ENCODE measurements around the gene GOSR1. TPM values are rescaled to one million over a fixed set of nuclear protein-coding genes. Genes with fewer than 3 reads are reported as not detected.

GOSR1 gene
- total RNA-seq, 5 donors from 2014 or later (not counting 1 experiment from before 2014, with no cell fraction given) = 47.7 to 56.3 (median 49.6) TPM

DNA sequence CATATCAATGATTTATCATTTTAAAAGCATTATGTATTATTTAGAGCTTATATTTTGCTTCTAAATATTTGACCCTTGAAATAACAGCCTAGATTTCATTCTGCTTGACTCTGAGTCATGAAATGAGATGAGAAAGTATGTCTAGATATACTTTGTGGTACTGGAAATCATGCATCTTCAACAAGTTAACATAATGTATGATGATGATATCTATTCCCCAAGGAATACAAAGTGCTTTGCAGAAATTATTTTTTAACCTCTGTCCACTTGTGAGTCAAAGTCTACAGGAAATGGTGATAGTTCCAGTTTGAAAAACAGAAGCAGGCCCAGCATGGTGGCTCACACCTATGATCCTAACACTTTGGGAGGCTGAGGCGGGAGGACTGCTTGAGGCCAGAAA lies 36.1 kb downstream of the GOSR1 start:
- POLR2A ChIA-PET = no interaction called here
- ATAC-seq (replicated peaks in 1 of 4) = no peak
- Mint-ChIP-seq H3K27ac (no peak overlapping the region), H3K36me3 (peaks cover 30% of the 10 kb centered on the region), H3K4me1 (peaks cover 0 to 13% (median 6%) of the 10 kb centered on the region in 3 donors), H3K4me3 (no peak overlapping the region), H3K27me3 (no peaks in the 10 kb centered on the region), H3K9me3 (no peaks in the 10 kb centered on the region)
- CTCF ChIA-PET = interaction anchor here in 1 of 2 donors (0.6 kb wide), 1 partner anchor 234 kb away, joined by 3 read pairs; no protein-coding TSS in a partner anchor
- no peaks in the 10 kb centered on the region for H3K9me3 ChIP-seq
- H3K27ac ChIP-seq (ENCODE audit: low read length) = no peak overlapping the region
- no peak overlapping the region for H3K4me3 ChIP-seq (ENCODE audit: control insufficient read depth in 1 of 2, extremely low read depth in 1 of 2, low read length in 1 of 2)
- WGBS (ENCODE audit: insufficient coverage) = no CpG with 5 or more reads among the region's 1 CpG
- H3K27me3 ChIP-seq (replicated peaks in 1 of 2; ENCODE audit: control insufficient read depth in 2 of 2, extremely low read depth in 1 of 2, insufficient read depth in 2 of 2, low read length in 1 of 2) = no peaks in the 10 kb centered on the region
- H3K4me1 ChIP-seq (ENCODE audit: control insufficient read depth in 1 of 2, extremely low read depth in 1 of 2, insufficient read depth in 2 of 2, low read length in 2 of 2) = no peaks in the 10 kb centered on the region
- DNase-seq = no peak
- peaks cover 0 to 28% of the 10 kb centered on the region in 2 donors for H3K36me3 ChIP-seq (ENCODE audit: control insufficient read depth in 2 of 2, extremely low read depth in 1 of 2, insufficient read depth in 1 of 2, low read length in 1 of 2)

DNA sequence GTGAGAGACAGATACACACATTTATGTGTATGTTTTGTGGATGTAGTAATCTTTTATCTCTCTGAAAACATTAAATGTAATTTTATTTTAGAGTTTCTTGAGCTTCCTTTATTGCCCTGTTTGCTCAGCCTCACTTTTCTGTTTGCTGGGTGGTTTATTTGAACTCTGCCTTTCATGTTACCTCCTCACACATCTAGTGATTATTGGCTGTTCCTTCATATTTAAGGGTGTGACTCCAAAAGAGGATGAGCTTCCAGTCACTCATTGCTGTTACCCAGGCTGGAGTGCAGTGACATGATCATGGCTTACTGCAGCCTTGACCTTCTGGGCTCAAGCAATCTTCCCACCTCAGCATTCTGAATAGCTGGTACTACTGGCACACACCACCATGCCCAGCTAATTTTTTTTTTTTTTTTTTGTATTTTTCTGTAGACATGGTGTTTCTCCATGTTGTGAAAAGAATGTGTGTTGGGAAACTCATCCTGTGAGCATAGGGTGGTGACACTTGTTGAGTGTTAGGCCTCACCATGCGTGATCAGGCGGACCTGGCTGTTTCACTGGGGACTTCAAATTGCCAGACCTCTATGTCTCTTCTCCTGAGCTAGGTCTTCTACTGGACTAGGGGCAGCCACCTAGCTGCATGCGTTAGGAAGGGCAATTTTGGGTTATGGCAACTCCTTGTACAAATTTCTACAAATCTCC lies 37.8 kb downstream of the GOSR1 start:
- H3K4me3 ChIP-seq (ENCODE audit: control insufficient read depth in 1 of 2, extremely low read depth in 1 of 2, low read length in 1 of 2) = no peak overlapping the region
- no peak overlapping the region for H3K4me3 Mint-ChIP-seq
- H3K9me3 Mint-ChIP-seq = no peaks in the 10 kb centered on the region
- H3K27ac ChIP-seq (ENCODE audit: low read length) = no peak overlapping the region
- peaks cover 3 to 32% of the 10 kb centered on the region in 2 donors for H3K36me3 ChIP-seq (ENCODE audit: control insufficient read depth in 2 of 2, extremely low read depth in 1 of 2, insufficient read depth in 1 of 2, low read length in 1 of 2)
- H3K36me3 Mint-ChIP-seq = peaks cover 36% of the 10 kb centered on the region
- H3K27me3 ChIP-seq (replicated peaks in 1 of 2; ENCODE audit: control insufficient read depth in 2 of 2, extremely low read depth in 1 of 2, insufficient read depth in 2 of 2, low read length in 1 of 2) = no peaks in the 10 kb centered on the region
- DNase-seq = no peak
- no peak for ATAC-seq (replicated peaks in 1 of 4)
- 100% methylated on average over 2 of the region's 3 CpGs for WGBS (ENCODE audit: insufficient coverage)
- peaks cover 0 to 13% (median 8%) of the 10 kb centered on the region in 3 donors for H3K4me1 Mint-ChIP-seq
- no peaks in the 10 kb centered on the region for H3K9me3 ChIP-seq
- ChIA-PET CTCF (interaction anchor here in 1 of 2 donors (0.9 kb wide), 1 partner anchor 12 kb away, joined by 3 read pairs; no protein-coding TSS in a partner anchor), POLR2A (interaction anchor here in 1 of 2 donors (0.6 kb wide), 1 partner anchor 829 kb away, joined by 5 read pairs; no protein-coding TSS in a partner anchor)
- H3K4me1 ChIP-seq (ENCODE audit: control insufficient read depth in 1 of 2, extremely low read depth in 1 of 2, insufficient read depth in 2 of 2, low read length in 2 of 2) = no peaks in the 10 kb centered on the region
- H3K27me3 Mint-ChIP-seq = no peaks in the 10 kb centered on the region
- H3K27ac Mint-ChIP-seq = peak overlapping the region in 1 of 2 donors; percentile 44

DNA sequence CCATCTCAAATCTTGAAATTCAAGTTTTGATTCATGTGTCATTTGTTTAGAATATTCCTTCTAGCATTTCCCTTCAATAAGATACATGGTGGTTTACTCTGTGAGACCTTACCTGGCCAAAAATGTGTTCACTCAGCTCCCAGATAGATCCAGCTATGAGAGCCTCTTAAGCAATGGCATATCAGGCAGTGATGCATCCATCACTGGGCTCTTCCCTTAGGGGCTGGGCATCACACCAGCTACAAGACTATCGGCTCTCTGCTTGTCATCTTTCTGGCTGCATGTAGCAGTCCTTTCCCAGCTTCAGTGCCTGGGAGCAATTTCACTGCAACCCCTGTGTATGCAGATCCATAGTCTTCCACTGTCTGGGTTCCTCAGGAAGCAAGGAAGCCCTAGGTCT lies 40.6 kb downstream of the GOSR1 start:
- H3K9me3 Mint-ChIP-seq = no peaks in the 10 kb centered on the region
- H3K36me3 Mint-ChIP-seq = peaks cover 55% of the 10 kb centered on the region
- no peaks in the 10 kb centered on the region for H3K9me3 ChIP-seq
- DNase-seq (no peak), ATAC-seq (replicated peaks in 1 of 4) (no peak)
- H3K27me3 ChIP-seq (replicated peaks in 1 of 2; ENCODE audit: control insufficient read depth in 2 of 2, extremely low read depth in 1 of 2, insufficient read depth in 2 of 2, low read length in 1 of 2) = no peaks in the 10 kb centered on the region
- POLR2A ChIA-PET = no interaction called here
- H3K4me1 ChIP-seq (ENCODE audit: control insufficient read depth in 1 of 2, extremely low read depth in 1 of 2, insufficient read depth in 2 of 2, low read length in 2 of 2) = no peaks in the 10 kb centered on the region
- WGBS (ENCODE audit: insufficient coverage) = 100% methylated on average over 1 of the region's 1 CpG
- H3K36me3 ChIP-seq (ENCODE audit: control insufficient read depth in 2 of 2, extremely low read depth in 1 of 2, insufficient read depth in 1 of 2, low read length in 1 of 2) = peaks cover 12 to 51% of the 10 kb centered on the region in 2 donors
- no peak overlapping the region for H3K4me3 Mint-ChIP-seq
- no peaks in the 10 kb centered on the region for H3K27me3 Mint-ChIP-seq
- peaks cover 0 to 13% (median 8%) of the 10 kb centered on the region in 3 donors for H3K4me1 Mint-ChIP-seq
- H3K27ac Mint-ChIP-seq = no peak overlapping the region
- CTCF ChIA-PET = no interaction called here
- no peak overlapping the region for H3K4me3 ChIP-seq (ENCODE audit: control insufficient read depth in 1 of 2, extremely low read depth in 1 of 2, low read length in 1 of 2)
- H3K27ac ChIP-seq (ENCODE audit: low read length) = no peak overlapping the region

DNA sequence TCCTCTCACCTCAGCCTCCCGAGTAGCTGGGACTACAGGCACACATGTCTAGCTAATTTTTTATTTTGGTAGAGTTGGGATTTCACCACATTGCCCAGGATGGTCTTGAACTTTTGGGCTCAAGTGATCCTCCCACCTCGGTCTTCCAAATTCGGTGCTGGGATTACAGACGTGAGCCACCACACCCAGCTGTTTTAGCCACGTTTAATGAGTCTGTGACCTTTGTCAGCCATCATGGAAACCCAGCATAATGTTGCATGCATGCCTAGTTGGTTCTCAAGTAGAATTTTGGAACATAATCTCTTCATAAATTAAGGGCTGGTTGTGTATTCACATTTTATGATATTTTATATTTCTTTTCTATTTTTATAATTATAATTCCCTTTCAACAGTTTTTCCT lies 42.0 kb downstream of the GOSR1 start:
- H3K27me3 ChIP-seq (replicated peaks in 1 of 2; ENCODE audit: control insufficient read depth in 2 of 2, extremely low read depth in 1 of 2, insufficient read depth in 2 of 2, low read length in 1 of 2) = no peaks in the 10 kb centered on the region
- ChIA-PET POLR2A (interaction anchor here in 1 of 2 donors (0.6 kb wide), 1 partner anchor 8 kb away, joined by 3 read pairs; no protein-coding TSS in a partner anchor), CTCF (no interaction called here)
- H3K27me3 Mint-ChIP-seq = no peaks in the 10 kb centered on the region
- peaks cover 56% of the 10 kb centered on the region for H3K36me3 Mint-ChIP-seq
- H3K4me1 ChIP-seq (ENCODE audit: control insufficient read depth in 1 of 2, extremely low read depth in 1 of 2, insufficient read depth in 2 of 2, low read length in 2 of 2) = no peaks in the 10 kb centered on the region
- H3K36me3 ChIP-seq (ENCODE audit: control insufficient read depth in 2 of 2, extremely low read depth in 1 of 2, insufficient read depth in 1 of 2, low read length in 1 of 2) = peaks cover 12 to 40% of the 10 kb centered on the region in 2 donors
- no peak for ATAC-seq (replicated peaks in 1 of 4)
- no peak overlapping the region for H3K27ac Mint-ChIP-seq
- H3K27ac ChIP-seq (ENCODE audit: low read length) = no peak overlapping the region
- no peak for DNase-seq
- H3K4me1 Mint-ChIP-seq = peaks cover 0 to 6% (median 5%) of the 10 kb centered on the region in 3 donors
- no peaks in the 10 kb centered on the region for H3K9me3 ChIP-seq
- 93% methylated on average over 4 of the region's 5 CpGs for WGBS (ENCODE audit: insufficient coverage)
- H3K4me3 ChIP-seq (ENCODE audit: control insufficient read depth in 1 of 2, extremely low read depth in 1 of 2, low read length in 1 of 2) = no peak overlapping the region
- no peaks in the 10 kb centered on the region for H3K9me3 Mint-ChIP-seq
- H3K4me3 Mint-ChIP-seq = no peak overlapping the region

DNA sequence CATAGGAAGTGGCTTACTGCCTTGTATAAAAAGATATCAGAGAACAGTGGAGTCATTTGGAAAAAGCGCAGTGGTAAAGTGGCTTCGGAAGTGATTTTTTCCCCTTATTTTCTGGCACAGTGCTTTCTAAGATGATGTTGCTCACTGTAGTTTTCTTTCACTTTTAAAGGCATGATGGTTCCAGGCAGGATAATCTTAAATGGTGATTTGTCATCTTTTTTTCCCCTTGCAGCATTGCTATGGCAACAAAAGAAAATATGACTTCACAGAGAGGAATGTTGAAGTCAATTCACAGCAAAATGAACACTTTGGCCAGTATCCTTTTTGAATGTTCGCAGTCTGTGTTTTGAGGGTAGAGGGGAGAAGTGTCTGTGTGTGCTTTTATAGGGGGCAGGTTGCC lies 42.5 kb downstream of the GOSR1 start:
- peaks cover 56% of the 10 kb centered on the region for H3K36me3 Mint-ChIP-seq

DNA sequence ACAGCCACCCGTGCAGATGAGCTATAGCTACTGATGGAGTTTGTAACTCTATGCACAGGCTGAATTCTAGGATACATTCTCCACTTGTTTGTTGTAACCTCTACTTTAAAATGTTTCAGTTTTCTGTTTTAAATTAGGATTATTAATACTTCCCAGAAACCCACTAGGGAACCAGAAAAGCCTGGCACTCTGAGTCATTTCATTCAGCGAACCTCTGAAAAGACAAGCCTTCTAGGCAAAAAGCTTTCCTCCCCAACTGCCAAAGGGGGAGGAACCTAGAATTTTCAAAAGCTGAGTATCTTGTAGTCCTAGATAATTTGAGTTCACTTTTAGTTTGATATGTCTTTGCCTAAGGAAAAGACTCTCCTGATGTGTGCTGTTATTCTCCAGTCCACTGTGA lies 43.2 kb downstream of the GOSR1 start:
- DNase-seq = no peak
- H3K27me3 ChIP-seq (replicated peaks in 1 of 2; ENCODE audit: control insufficient read depth in 2 of 2, extremely low read depth in 1 of 2, insufficient read depth in 2 of 2, low read length in 1 of 2) = no peaks in the 10 kb centered on the region
- POLR2A ChIA-PET = no interaction called here
- H3K9me3 ChIP-seq = no peaks in the 10 kb centered on the region
- peaks cover 12 to 40% of the 10 kb centered on the region in 2 donors for H3K36me3 ChIP-seq (ENCODE audit: control insufficient read depth in 2 of 2, extremely low read depth in 1 of 2, insufficient read depth in 1 of 2, low read length in 1 of 2)
- Mint-ChIP-seq H3K27me3 (no peaks in the 10 kb centered on the region), H3K4me3 (no peak overlapping the region), H3K9me3 (no peaks in the 10 kb centered on the region), H3K27ac (no peak overlapping the region), H3K36me3 (peaks cover 54% of the 10 kb centered on the region), H3K4me1 (peaks cover 0 to 2% (median 2%) of the 10 kb centered on the region in 3 donors)
- CTCF ChIA-PET = interaction anchor here (0.6 to 1.2 kb wide), 3 partner anchors 11 to 244 kb away, joined by 3 to 5 read pairs (median 5); no protein-coding TSS in a partner anchor
- no peaks in the 10 kb centered on the region for H3K4me1 ChIP-seq (ENCODE audit: control insufficient read depth in 1 of 2, extremely low read depth in 1 of 2, insufficient read depth in 2 of 2, low read length in 2 of 2)
- no peak overlapping the region for H3K4me3 ChIP-seq (ENCODE audit: control insufficient read depth in 1 of 2, extremely low read depth in 1 of 2, low read length in 1 of 2)
- ATAC-seq (replicated peaks in 1 of 4) = no peak
- no peak overlapping the region for H3K27ac ChIP-seq (ENCODE audit: low read length)
- WGBS (ENCODE audit: insufficient coverage) = no CpG with 5 or more reads among the region's 2 CpGs

More for the DNA sequence above, 42.5 kb downstream of the GOSR1 start:
- H3K27ac ChIP-seq (ENCODE audit: low read length) = no peak overlapping the region
- Mint-ChIP-seq H3K9me3 (no peaks in the 10 kb centered on the region), H3K4me3 (no peak overlapping the region), H3K4me1 (peaks cover 0 to 3% (median 2%) of the 10 kb centered on the region in 3 donors), H3K27me3 (no peaks in the 10 kb centered on the region), H3K27ac (peak overlapping the region; percentile 35 to 36)
- no peak overlapping the region for H3K4me3 ChIP-seq (ENCODE audit: control insufficient read depth in 1 of 2, extremely low read depth in 1 of 2, low read length in 1 of 2)
- CTCF ChIA-PET = interaction anchor here in 1 of 2 donors (0.5 to 1.2 kb wide), 2 partner anchors 10 to 387 kb away, joined by 3 read pairs; no protein-coding TSS in a partner anchor
- POLR2A ChIA-PET = interaction anchor here in 1 of 2 donors (0.6 kb wide), 1 partner anchor 8 kb away, joined by 3 read pairs; no protein-coding TSS in a partner anchor
- 100% methylated on average over 1 of the region's 3 CpGs for WGBS (ENCODE audit: insufficient coverage)
- H3K27me3 ChIP-seq (replicated peaks in 1 of 2; ENCODE audit: control insufficient read depth in 2 of 2, extremely low read depth in 1 of 2, insufficient read depth in 2 of 2, low read length in 1 of 2) = no peaks in the 10 kb centered on the region
- H3K9me3 ChIP-seq = no peaks in the 10 kb centered on the region
- no peak for DNase-seq
- peaks cover 12 to 40% of the 10 kb centered on the region in 2 donors for H3K36me3 ChIP-seq (ENCODE audit: control insufficient read depth in 2 of 2, extremely low read depth in 1 of 2, insufficient read depth in 1 of 2, low read length in 1 of 2)
- no peaks in the 10 kb centered on the region for H3K4me1 ChIP-seq (ENCODE audit: control insufficient read depth in 1 of 2, extremely low read depth in 1 of 2, insufficient read depth in 2 of 2, low read length in 2 of 2)
- ATAC-seq (replicated peaks in 1 of 4) = no peak
